Measurements from ENCODE around the gene UCN2. TPM values are rescaled to one million over a fixed set of nuclear protein-coding genes. Genes with fewer than 3 reads are reported as not detected.
"Not testable (repeated sequence)": the region's sequence is repeated elsewhere in the genome, so short reads cannot be mapped to it uniquely, and the experiment has no call there.

UCN2 gene
- total RNA-seq, 4 donors from 2014 or later, result 0.19 TPM; not detected in 3

DNA sequence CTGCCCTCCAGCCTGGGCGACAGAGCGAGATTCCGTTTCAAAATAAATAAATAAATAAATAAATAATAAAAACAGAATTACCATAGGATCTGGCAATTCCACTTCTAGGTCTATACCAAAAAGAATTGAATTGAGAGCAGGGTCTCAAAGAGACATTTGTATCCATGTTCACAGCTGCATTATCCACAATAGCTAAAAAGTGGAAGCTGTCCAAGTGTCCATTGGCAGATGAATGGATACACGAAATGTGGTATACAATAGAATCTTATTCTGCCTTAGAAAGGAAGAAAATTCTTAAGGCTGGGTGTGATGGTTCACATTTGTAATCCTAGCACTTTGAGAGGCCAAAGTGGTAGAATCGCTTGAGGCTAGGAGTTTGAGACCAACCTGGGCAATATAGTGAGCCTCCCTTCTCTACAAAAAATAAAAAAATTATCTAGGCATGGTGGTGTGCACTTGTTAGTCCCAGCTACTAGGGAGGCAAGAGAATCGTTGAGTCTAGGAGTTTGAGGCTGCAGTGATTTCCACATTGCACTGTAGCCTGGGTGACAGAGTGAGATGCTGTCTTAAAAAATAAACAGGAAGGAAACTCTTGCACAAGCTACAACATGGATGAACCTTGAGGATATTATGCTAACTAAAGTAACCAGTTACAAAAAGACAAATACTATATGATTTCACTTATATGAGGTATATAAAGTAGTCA is 31.2 kb downstream of the UCN2 start:
- H3K4me3 ChIP-seq, result no peak overlapping the region
- H3K27ac ChIP-seq, result no peak overlapping the region
- H3K36me3 ChIP-seq, result peaks cover 0 to 56% of the 10 kb centered on the region in 2 donors
- no peak for TF ChIP-seq POLR2AphosphoS5 (IDR thresholded peaks at IDR 0.05)
- H3K9me3 ChIP-seq, result no peaks in the 10 kb centered on the region
- ATAC-seq, result no peak
- WGBS, 2 donors (ENCODE audit: low coverage in 1 of 2), result 80 to 81% methylated on average over 6 of the region's 6 CpGs
- H3K27me3 ChIP-seq, result no peaks in the 10 kb centered on the region
- H3K4me1 ChIP-seq, result no peaks in the 10 kb centered on the region

DNA sequence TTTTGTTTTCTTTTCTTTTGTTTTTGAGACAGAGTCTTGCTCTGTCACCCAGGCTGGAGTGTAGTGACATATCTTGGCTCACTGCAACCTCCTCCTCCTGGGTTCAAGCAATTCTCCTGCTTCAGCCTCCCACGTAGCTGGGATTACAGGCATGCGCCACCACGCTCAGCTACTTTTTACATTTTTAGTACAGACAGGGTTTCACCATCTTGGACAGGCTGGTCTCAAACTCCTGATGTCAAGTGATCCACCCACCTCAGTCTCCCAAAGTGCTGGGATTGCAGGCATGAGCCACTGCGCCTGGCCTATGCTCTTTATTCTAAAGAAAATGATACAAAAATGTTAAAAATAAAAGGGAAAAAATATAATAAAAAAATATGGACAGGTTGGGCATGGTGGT is 32.9 kb downstream of the UCN2 start:
- H3K36me3 ChIP-seq, result peaks cover 0 to 52% of the 10 kb centered on the region in 2 donors
- not testable (repeated sequence) for H3K4me1 ChIP-seq, H3K4me3 ChIP-seq, H3K27ac ChIP-seq, H3K9me3 ChIP-seq, H3K27me3 ChIP-seq, ATAC-seq
- WGBS, 2 donors (ENCODE audit: low coverage in 1 of 2), result 78 to 100% methylated on average over 4 of the region's 4 CpGs

DNA sequence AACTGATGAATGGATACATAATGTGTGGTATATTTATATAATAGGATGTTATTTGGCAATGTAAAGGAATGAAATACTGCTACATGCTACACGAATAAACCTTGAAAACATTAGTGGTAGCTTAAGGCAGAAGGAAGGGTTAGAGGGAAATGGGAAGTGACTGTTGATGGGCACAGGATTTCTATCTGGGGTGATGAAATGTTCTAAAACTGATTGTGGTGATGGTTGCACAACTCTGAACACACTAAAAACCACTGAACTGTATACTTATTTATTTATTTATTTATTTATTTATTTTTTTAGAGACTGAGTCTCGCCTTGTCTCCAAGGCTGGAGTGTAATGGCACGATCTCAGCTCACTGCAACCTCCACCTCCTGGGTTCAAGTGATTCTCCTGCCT is 34.8 kb downstream of the UCN2 start:
- TF ChIP-seq POLR2A (IDR thresholded peaks at IDR 0.05) (no peak), EP300 (IDR thresholded peaks at IDR 0.05) (no peak), POLR2AphosphoS5 (IDR thresholded peaks at IDR 0.05) (no peak)
- TF ChIP-seq, protein P1, sequence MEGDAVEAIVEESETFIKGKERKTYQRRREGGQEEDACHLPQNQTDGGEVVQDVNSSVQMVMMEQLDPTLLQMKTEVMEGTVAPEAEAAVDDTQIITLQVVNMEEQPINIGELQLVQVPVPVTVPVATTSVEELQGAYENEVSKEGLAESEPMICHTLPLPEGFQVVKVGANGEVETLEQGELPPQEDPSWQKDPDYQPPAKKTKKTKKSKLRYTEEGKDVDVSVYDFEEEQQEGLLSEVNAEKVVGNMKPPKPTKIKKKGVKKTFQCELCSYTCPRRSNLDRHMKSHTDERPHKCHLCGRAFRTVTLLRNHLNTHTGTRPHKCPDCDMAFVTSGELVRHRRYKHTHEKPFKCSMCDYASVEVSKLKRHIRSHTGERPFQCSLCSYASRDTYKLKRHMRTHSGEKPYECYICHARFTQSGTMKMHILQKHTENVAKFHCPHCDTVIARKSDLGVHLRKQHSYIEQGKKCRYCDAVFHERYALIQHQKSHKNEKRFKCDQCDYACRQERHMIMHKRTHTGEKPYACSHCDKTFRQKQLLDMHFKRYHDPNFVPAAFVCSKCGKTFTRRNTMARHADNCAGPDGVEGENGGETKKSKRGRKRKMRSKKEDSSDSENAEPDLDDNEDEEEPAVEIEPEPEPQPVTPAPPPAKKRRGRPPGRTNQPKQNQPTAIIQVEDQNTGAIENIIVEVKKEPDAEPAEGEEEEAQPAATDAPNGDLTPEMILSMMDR (IDR thresholded peaks at IDR 0.05), result no peak
- no peaks in the 10 kb centered on the region for H3K27me3 ChIP-seq
- H3K36me3 ChIP-seq, result peaks cover 0 to 42% of the 10 kb centered on the region in 2 donors
- ATAC-seq, result no peak
- no peak overlapping the region for H3K4me3 ChIP-seq
- no peaks in the 10 kb centered on the region for H3K4me1 ChIP-seq
- WGBS, 2 donors (ENCODE audit: low coverage in 1 of 2), result 85 to 87% methylated on average over 3 of the region's 3 CpGs
- no peaks in the 10 kb centered on the region for H3K9me3 ChIP-seq
- H3K27ac ChIP-seq, result no peak overlapping the region

DNA sequence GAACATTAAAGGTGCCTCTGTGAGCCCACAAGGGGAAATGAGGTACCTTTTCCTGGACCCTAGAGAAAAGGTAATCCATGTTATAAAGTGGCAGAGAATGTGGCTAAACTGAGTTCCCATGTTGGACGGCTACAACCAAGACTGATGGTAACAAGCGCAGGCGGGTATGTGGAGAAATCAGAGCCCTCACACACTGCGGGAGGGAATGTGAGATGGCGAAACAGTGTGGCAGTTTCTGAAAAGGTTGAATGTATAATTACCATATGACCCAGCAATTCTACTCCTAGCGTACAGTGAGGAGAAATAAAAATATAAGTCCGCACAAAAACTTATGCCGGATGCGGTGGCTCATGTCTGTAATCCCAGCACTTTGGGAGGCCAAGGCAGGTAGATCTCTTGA is 35.5 kb downstream of the UCN2 start:
- WGBS, 2 donors (ENCODE audit: low coverage in 1 of 2), result 90 to 95% methylated on average over 8 to 9 of the region's 9 CpGs
- TF ChIP-seq POLR2A (IDR thresholded peaks at IDR 0.05) (no peak), POLR2AphosphoS5 (IDR thresholded peaks at IDR 0.05) (no peak), EP300 (IDR thresholded peaks at IDR 0.05) (no peak)
- TF ChIP-seq, protein P1 (IDR thresholded peaks at IDR 0.05), result no peak
- Histone ChIP-seq H3K27ac (no peak overlapping the region), H3K4me3 (no peak overlapping the region), H3K27me3 (no peaks in the 10 kb centered on the region), H3K4me1 (no peaks in the 10 kb centered on the region), H3K9me3 (no peaks in the 10 kb centered on the region), H3K36me3 (peaks cover 0 to 41% of the 10 kb centered on the region in 2 donors)
- no peak for ATAC-seq

DNA sequence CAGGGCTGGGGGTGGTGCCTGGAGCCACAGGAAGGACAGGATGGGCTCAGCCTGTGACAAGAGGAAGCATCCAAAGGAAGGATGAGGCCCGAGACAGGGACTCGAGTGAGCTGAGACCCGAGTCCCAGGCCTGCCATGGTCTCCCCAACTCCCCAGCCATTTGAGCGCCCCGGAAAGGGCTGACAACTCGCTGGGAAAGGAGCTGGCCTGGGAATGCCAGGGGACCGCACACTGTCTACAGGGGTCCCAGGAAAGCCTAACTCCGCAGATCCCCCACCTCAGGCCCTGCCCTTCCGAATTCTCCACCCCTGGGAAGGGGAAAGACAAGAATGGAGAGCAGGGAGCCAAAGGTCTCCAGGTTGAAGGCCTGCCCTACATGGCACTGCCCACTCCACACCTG is 38.6 kb downstream of the UCN2 start:
- 90% methylated on average over 4 of the region's 9 CpGs; no CpG with 5 or more reads in 1 of the 2 donors for WGBS, 2 donors (ENCODE audit: low coverage in 1 of 2)
- H3K27ac ChIP-seq, result no peak overlapping the region
- no peaks in the 10 kb centered on the region for H3K9me3 ChIP-seq
- H3K4me1 ChIP-seq, result no peaks in the 10 kb centered on the region
- TF ChIP-seq, protein P1 (IDR thresholded peaks at IDR 0.05), result no peak
- TF ChIP-seq POLR2A (IDR thresholded peaks at IDR 0.05), result no peak
- TF ChIP-seq POLR2AphosphoS5 (IDR thresholded peaks at IDR 0.05), result no peak
- ATAC-seq, result no peak
- no peak overlapping the region for H3K4me3 ChIP-seq
- peaks cover 0 to 57% of the 10 kb centered on the region in 2 donors for H3K36me3 ChIP-seq
- H3K27me3 ChIP-seq, result no peaks in the 10 kb centered on the region

DNA sequence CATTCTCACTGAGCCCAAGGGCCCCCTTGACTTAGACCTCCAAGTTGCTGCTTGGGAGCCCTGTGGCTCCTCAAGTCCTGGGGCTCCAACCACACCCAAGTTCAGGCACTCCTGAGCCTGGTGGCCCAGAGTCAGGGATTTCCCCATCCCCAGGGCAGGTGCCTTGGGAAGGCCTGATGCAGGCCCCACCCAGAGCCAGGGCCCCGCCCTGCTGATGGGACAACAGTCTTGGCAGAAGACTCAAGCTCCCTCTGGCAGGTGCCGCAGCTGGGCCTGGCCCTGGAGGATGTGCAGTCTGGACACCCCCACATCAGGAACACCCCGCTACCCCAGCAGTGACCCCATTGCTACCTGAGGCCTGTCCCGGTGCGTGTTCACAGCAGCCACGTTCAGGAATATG is 41.9 kb downstream of the UCN2 start:
- Histone ChIP-seq H3K4me1 (no peaks in the 10 kb centered on the region), H3K36me3 (peaks cover 0 to 51% of the 10 kb centered on the region in 2 donors), H3K4me3 (no peak overlapping the region), H3K27me3 (no peaks in the 10 kb centered on the region), H3K27ac (no peak overlapping the region), H3K9me3 (no peaks in the 10 kb centered on the region)
- ATAC-seq, result no peak
- TF ChIP-seq, protein P1 (IDR thresholded peaks at IDR 0.05), result no peak
- TF ChIP-seq POLR2AphosphoS5 (IDR thresholded peaks at IDR 0.05), result no peak
- TF ChIP-seq POLR2A (IDR thresholded peaks at IDR 0.05), result no peak
- no peak for TF ChIP-seq EP300 (IDR thresholded peaks at IDR 0.05)
- no CpG with 5 or more reads among the region's 6 CpGs for WGBS, 2 donors (ENCODE audit: low coverage in 1 of 2)

Data from gastroesophageal sphincter (tissue), 4 donors.